ENCODE data around the gene SDF4.

DNA sequence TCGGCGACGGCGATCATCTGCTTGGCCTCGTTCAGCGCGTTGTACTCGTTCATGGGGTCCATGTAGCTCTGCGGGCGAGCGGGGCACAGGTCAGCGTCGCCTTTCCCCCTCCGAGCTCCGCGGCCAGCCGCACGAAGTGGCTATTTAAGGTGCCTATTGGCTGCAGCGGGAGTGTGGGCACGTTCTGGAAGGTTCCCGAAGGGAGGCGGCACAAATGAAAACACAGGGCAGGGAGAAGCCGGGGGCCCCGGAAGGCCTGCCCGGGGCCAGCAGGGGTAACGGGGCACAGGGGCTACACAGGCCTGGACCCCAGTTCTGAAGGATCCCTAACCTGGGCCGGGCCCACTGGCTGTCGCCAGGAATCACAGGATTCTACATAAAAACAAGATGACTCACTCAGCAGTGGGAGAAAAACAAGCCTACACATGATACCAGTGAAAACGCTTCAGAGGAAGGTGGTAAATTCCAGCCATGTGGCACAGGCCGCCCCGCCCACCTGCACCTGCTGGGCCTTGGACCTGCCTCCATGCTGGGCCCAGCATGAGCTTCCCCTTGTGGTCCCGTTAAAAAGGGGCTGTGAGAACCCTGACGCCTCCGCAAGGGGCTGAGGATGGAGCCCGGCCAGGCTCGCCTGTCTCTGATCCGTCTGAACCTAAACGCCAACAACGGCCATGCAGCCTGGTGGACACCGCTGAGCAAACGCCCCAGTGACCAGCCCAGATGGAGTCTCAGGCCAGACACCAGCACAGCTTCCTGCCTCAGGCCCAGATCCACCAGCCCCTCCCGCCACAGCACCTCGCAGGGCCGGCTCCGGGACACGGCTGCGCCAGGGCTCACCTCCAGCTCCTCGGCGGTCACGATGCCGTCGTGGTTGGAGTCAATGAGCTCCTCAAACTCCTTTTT lies 13.9 kb downstream of the SDF4 start:
- TF ChIP-seq POLR2AphosphoS5 (IDR thresholded peaks at IDR 0.05; ENCODE audit: insufficient read depth in 1 of 2, low read depth in 1 of 2) = no peak
- TF ChIP-seq, protein P1, sequence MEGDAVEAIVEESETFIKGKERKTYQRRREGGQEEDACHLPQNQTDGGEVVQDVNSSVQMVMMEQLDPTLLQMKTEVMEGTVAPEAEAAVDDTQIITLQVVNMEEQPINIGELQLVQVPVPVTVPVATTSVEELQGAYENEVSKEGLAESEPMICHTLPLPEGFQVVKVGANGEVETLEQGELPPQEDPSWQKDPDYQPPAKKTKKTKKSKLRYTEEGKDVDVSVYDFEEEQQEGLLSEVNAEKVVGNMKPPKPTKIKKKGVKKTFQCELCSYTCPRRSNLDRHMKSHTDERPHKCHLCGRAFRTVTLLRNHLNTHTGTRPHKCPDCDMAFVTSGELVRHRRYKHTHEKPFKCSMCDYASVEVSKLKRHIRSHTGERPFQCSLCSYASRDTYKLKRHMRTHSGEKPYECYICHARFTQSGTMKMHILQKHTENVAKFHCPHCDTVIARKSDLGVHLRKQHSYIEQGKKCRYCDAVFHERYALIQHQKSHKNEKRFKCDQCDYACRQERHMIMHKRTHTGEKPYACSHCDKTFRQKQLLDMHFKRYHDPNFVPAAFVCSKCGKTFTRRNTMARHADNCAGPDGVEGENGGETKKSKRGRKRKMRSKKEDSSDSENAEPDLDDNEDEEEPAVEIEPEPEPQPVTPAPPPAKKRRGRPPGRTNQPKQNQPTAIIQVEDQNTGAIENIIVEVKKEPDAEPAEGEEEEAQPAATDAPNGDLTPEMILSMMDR (IDR thresholded peaks at IDR 0.05) = no peak

Measured in vagina (tissue), 2 donors.